ENCODE results near the gene ARMC8. TPM values are rescaled to one million over a fixed set of nuclear protein-coding genes. Genes with fewer than 3 reads are reported as not detected.
A peak's percentile ranks its signal among the peaks of the same experiment; 100 is the strongest.

The ARMC8 gene
- total RNA-seq, 1 donor from 2014 or later, result 23.4 TPM

GRCh38 chr3:138174421-138175131, 12.5 kb upstream of the ARMC8 start, which contains the start of gene DBR1:
DBR1 (minus strand) TSS chr3:138174921; CDS start chr3:138174795, 126 bp downstream.
- Histone ChIP-seq H3K27ac (peak within 1 kb of the TSS; percentile 53 to 71), H3K4me1 (peaks cover 5 to 13% of the 10 kb centered on the region in 2 donors), H3K9me3 (no peaks in the 10 kb centered on the region), H3K27me3 (no peaks in the 10 kb centered on the region), H3K4me3 (peak within 1 kb of the TSS; percentile 62 to 70), H3K36me3 (peaks cover 5 to 8% of the 10 kb centered on the region in 2 donors)
- TF ChIP-seq CTCF (IDR thresholded peaks at IDR 0.05), result no peak
- intact Hi-C loops (cut with DNase I), result loop anchor here (1.0 to 5.0 kb wide), 3 partner anchors 13 to 107 kb away; partner anchors contain the start of gene ARMC8
- DNase-seq (ENCODE audit: low spot score in 2 of 2), result peak; percentile 15 to 88

GRCh38 chr3:138180375-138181029, 6.6 kb upstream of the ARMC8 start:
- no peak for DNase-seq (ENCODE audit: low spot score in 2 of 2)
- TF ChIP-seq CTCF (IDR thresholded peaks at IDR 0.05), result peak in 1 of 3 experiments; percentile 28
- no peaks in the 10 kb centered on the region for H3K36me3 ChIP-seq
- H3K27me3 ChIP-seq, result no peaks in the 10 kb centered on the region
- no peaks in the 10 kb centered on the region for H3K9me3 ChIP-seq
- H3K4me1 ChIP-seq, result no peaks in the 10 kb centered on the region
- no peak overlapping the region for H3K27ac ChIP-seq
- no peak overlapping the region for H3K4me3 ChIP-seq
- intact Hi-C loops (cut with DNase I), result loop anchor here (10.0 kb wide), 2 partner anchors 654 to 744 kb away; partner anchors contain the start of gene PIK3CB

- Histone ChIP-seq H3K4me1 (peaks cover 2 to 16% of the 10 kb centered on the region in 2 donors), H3K27ac (no peak overlapping the region), H3K27me3 (no peaks in the 10 kb centered on the region), H3K4me3 (no peak overlapping the region), H3K9me3 (no peaks in the 10 kb centered on the region), H3K36me3 (no peaks in the 10 kb centered on the region)
- DNase-seq (ENCODE audit: low spot score in 2 of 2), result no peak
- TF ChIP-seq CTCF (IDR thresholded peaks at IDR 0.05), result no peak
- intact Hi-C loops (cut with DNase I), result loop anchor here (5.0 to 10.0 kb wide), 5 partner anchors 68 to 740 kb away; partner anchors contain the start of genes CEP70, DZIP1L, NME9 and PIK3CB
These were observed 2.1 kb upstream of the ARMC8 start for GRCh38 chr3:138184994-138185393.

- Histone ChIP-seq H3K27me3 (no peaks in the 10 kb centered on the region), H3K4me1 (peaks cover 2 to 24% of the 10 kb centered on the region in 2 donors), H3K4me3 (peak overlapping the region; percentile 95 to 100), H3K36me3 (peaks cover 0 to 10% of the 10 kb centered on the region in 2 donors), H3K27ac (peak overlapping the region in 1 of 2 donors; percentile 97), H3K9me3 (no peaks in the 10 kb centered on the region)
- no peak for TF ChIP-seq CTCF (IDR thresholded peaks at IDR 0.05)
- no peak for DNase-seq (ENCODE audit: low spot score in 2 of 2)
- intact Hi-C loops (cut with DNase I), result loop anchor here (5.0 to 10.0 kb wide), 5 partner anchors 69 to 739 kb away; partner anchors contain the start of genes CEP70, DZIP1L, NME9 and PIK3CB
These were observed 880 bp upstream of the ARMC8 start for GRCh38 chr3:138186221-138186620.

- no peak for TF ChIP-seq CTCF (IDR thresholded peaks at IDR 0.05)
- intact Hi-C loops (cut with DNase I), result loop anchor here (1.0 to 10.0 kb wide), 7 partner anchors 13 to 738 kb away; partner anchors contain the start of genes CEP70, DBR1, DZIP1L and MRAS
- peaks cover 0 to 14% of the 10 kb centered on the region in 2 donors for H3K36me3 ChIP-seq
- H3K4me1 ChIP-seq, result peaks cover 2 to 24% of the 10 kb centered on the region in 2 donors
- H3K27ac ChIP-seq, result peak overlapping the region; percentile 97 to 100
- H3K9me3 ChIP-seq, result no peaks in the 10 kb centered on the region
- peak; percentile 58 to 95 for DNase-seq (ENCODE audit: low spot score in 2 of 2)
- no peaks in the 10 kb centered on the region for H3K27me3 ChIP-seq
- peak overlapping the region; percentile 95 to 100 for H3K4me3 ChIP-seq
These were observed 252 bp upstream of the ARMC8 start for GRCh38 chr3:138186803-138187295.
